ENCODE results near the gene TRIM73. TPM values are rescaled to one million over a fixed set of nuclear protein-coding genes. Genes with fewer than 3 reads are reported as not detected.
A peak's percentile ranks its signal among the peaks of the same experiment; 100 is the strongest.
"Not testable (repeated sequence)": the region's sequence is repeated elsewhere in the genome, so short reads cannot be mapped to it uniquely, and the experiment has no call there.

Gene TRIM73
- 2.8 TPM for total RNA-seq

DNA sequence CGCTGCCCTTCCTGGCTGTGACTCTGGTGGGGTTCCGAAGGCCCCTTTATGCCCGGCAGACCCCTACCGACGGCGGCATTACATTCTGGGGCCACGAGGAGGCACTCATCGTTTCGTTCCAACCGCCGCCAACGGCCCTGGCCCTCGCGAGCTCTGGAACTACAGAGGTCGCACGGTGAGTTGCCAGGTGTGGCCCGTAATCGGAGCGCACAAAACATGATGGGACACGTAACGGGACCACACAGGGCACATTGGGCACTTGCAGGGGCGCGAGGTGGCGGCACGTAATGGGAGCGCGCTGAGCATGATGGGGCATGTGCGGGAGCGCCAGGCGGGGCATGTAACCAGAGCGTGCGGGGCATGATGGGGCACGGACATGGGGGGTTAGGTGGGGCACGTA, at the start of gene TRIM73:
Gene TRIM73 (plus strand): TSS at position 301 of the 400 bp plus-strand sequence. CDS start 3,305 bp downstream, outside the sequence.
- DNase-seq, result not testable (repeated sequence)

- peak; percentile 11 for DNase-seq
Measured at GRCh38 chr7:75358671-75359541, 36.5 kb upstream of the TRIM73 start.

DNA sequence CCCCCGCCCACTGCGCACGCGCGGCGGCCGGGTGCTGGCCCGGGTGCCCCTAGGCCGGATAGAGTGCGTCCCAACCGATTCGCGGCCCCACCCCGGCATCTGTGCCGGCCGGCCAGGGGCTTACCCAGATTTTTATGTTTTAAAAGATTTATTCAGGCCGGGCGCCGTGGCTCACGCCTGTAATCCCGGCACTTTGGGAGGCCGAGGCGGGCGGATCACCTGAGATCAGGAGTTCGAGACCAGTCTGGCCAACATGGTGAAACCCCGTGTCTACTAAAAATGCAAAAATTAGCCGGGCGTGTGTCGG, 35.9 kb upstream of the TRIM73 start:
- DNase-seq, result not testable (repeated sequence)

DNA sequence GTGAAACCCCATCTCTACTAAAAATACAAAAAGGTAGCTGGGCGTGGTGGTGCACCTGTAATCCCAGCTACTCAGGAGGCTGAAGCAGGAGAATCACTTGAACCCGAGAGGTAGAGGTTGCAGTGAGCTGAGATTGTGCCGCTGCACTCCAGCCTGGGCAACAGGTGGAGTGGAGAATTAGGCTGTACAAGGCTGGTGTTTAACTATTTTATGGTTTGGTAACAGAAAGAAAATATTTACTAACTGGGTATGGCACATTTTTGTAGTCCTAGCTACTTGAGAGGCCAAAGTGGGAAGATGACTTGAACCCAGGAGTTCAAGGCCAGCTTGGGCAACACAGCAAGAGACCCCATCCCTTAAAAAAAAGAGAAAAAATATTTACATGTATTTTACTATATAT, 31.4 kb upstream of the TRIM73 start:
- not testable (repeated sequence) for DNase-seq

- not testable (repeated sequence) for DNase-seq
Measured at GRCh38 chr7:75366643-75367042, 28.8 kb upstream of the TRIM73 start.

DNA sequence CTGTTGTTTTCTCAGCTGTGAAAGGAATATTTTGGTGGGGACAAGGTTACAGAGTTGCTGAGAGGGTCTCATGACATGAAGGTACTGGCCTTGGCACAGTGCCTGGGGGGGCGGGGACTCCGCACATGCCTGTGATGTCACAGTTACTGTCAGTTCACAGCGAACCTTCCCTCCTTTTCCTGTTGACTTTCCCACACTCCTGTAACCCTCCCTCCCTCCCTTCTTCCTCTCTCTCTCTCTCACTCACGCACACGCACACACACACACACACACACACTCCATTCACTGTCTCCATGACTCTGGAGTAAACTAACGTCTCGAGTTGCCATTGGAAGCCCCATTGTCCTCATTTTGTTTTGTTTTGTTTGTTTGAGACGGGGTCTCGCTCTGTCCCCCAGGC, 28.1 kb upstream of the TRIM73 start:
- DNase-seq, result not testable (repeated sequence)

DNA sequence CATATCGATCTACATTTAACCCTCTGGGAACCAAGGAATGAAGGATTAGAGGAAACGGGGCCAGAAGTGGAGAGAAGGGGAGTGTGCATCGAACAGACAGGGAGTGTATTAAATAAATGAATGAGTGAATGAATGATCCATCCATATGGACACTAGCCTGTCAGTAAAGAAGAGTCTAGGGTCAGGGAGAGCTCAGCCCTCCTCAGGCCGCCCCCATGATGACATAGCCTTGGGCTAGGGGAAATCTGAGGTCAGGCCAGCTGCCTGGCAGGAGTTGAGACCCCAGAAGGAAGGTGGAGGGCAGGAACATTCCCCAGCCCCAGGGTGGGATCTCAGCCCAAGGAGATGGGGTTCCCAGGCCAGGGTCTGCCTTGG, 21.3 kb upstream of the TRIM73 start:
- DNase-seq, result not testable (repeated sequence)

DNA sequence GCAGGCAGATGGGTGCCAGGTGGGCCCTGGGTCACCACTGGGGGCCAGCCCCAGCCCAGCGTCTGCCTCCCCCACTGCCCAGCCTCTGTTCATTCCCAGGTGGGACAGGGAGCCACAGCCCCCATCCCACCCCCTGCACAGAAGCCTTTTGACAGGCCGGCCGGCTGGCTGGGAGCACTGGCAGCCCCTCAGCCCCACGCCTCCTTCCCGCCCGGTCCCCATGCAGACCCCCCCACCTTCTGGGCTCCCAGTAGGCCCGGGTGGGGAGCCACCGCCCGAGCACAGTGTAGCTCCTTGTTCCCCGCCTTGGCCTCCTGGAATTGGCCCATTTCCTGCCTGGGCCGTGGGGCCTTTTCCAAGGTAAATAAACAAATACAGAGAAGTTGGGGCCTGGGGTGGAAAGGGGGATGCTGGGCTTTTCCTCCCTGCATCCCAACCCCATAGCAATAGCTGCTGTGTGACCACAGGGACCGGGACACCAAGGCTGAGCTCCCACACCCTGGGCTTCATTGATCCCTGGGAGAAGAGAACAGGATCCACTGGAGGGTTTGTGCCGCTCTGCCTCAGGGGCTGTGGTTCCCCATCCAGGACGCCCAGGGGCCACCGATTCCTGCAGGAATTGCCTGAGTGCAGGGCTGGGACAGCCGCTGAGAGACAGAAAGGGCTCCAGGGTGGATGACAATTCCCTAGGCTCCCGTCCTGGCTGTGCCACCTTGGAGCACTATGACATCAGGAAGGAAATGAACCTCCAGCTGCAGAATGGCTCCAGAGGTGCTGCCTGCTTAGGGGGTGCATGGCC, 20.7 kb upstream of the TRIM73 start:
- DNase-seq, result not testable (repeated sequence)

- DNase-seq, result not testable (repeated sequence)
Measured at GRCh38 chr7:75393194-75393593, 2.2 kb upstream of the TRIM73 start.

DNA sequence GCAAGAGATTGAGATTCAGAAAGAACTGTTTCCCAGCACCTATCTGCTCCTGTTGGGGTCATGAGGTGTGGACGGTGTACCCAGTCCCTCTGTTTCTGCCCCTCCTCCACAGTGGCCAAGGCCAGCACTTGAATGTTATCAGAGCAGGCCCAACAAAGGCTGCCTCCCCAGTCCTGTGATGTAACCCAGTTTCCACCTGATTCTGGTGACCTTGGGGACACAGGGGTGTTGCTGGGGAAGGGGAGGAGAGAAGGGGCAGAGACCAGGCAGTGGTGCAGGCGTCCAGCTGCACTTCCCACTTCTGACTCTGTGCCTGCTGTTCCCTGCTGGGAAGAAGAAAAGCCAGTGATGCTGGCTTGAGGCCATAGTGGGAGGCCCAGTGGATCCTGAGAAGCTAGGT, 2.4 kb downstream of the TRIM73 start:
- not testable (repeated sequence) for DNase-seq

- DNase-seq, result not testable (repeated sequence)
Measured at GRCh38 chr7:75398771-75399700, 3.6 kb downstream of the TRIM73 start.

DNA sequence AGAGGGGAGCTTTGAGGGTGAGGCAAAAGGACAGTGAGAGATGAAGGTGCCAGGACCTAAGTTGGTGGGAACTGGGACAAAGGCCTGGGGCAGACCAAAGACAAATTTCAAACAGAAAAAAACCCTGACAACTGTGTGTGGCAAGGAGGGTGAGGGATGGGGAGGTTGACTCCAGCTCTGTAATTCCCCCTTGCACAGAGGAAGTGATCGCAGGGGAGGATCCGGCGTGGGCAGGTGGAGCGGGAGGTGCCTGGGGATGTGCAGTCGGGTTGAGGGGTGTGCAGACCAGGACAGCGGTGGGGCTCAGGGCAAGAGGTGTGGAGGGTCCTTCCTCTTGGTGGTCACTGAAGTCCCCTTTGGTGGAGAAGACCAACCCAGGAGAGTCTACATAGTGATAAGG, 5.1 kb downstream of the TRIM73 start:
- DNase-seq, result not testable (repeated sequence)

DNA sequence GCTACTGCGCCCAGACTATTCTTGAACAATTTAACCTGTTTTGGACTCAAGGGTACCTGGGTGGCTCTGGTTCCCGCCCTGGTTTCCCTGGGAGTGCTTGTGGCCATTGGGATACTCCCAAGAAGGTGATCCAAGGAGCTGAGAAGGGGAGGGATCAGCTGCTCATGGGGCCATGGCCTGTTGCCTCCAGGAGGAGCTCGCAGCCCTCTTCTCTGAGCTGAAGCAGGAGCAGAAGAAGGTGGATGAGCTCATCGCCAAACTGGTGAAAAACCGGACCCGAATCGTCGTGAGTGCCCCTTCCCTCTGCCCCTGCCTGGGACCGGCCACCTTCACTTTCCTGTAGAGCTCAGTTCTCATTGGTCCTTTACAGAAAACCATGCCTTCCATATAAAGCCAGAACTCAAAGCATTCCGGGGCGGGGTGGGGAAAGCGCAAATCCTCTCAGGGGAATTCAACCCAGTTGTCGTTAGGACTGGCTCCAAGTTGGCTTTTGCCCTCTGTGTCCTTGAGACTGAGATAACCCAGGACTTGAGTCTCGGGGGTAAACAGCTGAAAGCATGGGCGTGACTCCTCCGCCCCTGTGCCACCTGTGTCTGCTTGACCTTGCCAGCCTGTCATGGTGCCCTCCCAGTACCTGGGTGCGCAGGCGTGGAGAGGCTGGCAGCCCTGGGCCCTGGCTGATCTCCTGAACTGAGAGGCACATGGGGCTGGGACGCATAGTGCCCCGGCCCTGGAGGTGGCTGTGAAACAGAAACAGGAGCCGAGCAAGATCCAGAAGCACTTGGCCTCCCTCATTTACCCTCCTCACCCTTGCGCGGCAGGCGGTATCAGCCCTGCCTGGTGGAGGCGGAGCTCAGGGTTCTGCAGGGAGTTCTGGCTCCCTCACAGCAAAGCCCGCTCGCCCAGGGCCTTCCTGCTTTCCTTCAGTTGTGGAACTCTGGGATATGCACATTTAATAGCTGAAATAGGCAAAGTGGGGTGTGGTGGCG, 8.3 kb downstream of the TRIM73 start:
- not testable (repeated sequence) for DNase-seq

DNA sequence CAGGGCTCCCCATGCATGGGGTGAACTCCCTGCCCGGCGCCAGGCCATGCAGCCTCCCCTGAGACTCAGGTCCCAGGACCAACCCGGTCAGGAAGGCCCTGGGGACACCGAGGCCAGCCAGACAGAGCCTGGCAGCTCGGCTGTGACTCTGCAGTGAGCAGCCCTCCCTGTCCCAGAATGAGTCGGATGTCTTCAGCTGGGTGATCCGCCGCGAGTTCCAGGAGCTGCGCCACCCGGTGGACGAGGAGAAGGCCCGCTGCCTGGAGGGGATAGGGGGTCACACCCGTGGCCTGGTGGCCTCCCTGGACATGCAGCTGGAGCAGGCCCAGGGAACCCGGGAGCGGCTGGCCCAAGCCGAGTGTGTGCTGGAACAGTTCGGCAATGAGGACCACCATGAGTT, 9.2 kb downstream of the TRIM73 start:
- not testable (repeated sequence) for DNase-seq

DNA sequence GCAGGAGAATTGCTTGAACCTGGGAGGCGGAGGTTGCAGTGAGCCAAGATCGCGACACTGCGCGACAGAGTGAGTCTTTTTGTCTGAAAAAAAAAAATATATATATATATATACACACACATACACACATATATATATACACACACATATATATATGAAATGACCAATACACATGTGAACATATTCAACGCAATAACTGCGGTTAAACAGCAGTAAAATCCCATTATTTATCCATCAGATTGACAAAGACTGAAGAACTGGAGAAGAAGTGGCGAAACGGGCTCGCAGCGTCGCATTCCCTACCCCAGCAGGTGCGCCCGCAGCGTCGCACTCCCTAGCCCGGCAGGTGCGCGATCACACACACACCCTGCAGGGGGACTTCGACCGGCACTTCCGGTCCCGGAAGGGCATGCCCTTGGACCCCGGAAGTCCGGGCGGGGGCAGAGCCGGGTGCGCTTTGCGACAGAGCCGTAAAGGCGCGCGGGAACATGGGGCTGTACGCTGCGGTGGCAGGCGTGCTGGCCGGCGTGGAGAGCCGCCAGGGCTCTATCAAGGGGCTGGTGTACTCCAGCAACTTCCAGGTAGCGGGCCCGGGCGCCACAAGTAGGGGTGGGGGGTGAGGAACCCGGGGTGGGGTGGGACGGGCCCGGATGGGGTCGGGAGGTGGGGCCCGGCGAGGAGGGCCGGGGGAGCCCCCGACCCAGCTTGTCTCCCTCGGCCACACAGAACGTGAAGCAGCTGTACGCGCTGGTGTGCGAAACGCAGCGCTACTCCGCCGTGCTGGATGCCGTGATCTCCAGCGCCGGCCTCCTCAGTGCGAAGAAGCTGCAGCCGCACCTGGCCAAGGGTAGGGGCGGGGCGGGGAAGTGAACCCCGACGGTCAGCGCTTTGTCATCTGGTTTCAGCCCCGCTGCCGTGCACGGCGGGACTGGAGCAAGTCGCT, 14.7 kb downstream of the TRIM73 start:
- DNase-seq, result not testable (repeated sequence)

DNA sequence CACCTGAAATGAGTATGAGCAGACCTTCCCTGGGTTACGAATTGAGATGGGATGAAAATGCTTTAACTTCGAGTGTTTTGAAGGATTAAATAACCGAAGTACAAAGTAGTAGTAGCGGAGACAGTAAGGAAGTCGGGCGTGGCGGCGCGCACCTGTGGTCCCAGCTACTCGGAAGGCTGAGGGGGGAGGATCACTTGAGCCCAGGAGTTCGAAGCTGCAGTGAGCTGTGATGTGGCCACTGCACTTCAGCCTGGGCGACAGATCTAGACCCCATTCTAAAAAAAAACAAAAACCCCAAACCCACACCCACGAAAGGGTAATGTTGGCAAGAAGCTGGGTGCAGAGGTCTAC, 15.4 kb downstream of the TRIM73 start:
- not testable (repeated sequence) for DNase-seq

- DNase-seq, result not testable (repeated sequence)
Measured at GRCh38 chr7:75414204-75414603, 18.8 kb downstream of the TRIM73 start.

GRCh38 chr7:75414708-75415427, 19.4 kb downstream of the TRIM73 start:
- DNase-seq, result peak; percentile 67

DNA sequence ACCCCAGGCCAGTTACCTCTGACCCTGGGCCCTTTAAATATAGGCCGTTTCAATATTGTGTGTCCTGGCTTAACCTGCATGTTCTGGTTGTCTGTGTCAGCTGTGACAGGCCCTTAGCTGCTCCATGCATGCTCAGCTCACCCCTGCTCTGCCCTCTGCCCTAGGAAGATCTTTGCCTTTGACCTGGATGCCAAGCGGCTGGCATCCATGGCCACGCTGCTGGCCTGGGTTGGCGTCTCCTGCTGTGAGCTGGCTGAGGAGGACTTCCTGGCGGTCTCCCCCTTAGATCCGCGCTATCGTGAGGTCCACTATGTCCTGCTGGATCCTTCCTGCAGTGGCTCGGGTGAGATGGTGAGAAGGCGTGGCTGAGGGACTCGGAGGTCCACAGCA, 20.0 kb downstream of the TRIM73 start:
- not testable (repeated sequence) for DNase-seq

Data from tongue (tissue), 2 donors.